Karpas-422 (cell line): Measurements from ENCODE around the gene MPV17L2. TPM values are rescaled to one million over a fixed set of nuclear protein-coding genes. Genes with fewer than 3 reads are reported as not detected.

Source experiments
- DNase-seq: peaks from one replicate; pipeline ENCODE4 v3.0.0-alpha.2; 2015
- H2AFZ ChIP-seq: fragments of 200-600 bp; sonication (generic); 2 replicates; pipeline ENCODE4 v1.6.1; 2014; ENCODE audit warnings: antibody characterized with exemption, low read length, mixed read lengths
- H3K27ac ChIP-seq: fragments of 200-600 bp; sonication (generic); 2 replicates; pipeline ENCODE4 v1.5.1; 2014; ENCODE audit warnings: mild to moderate bottlenecking, low read length, moderate library complexity
- H3K27me3 ChIP-seq: fragments of 200-600 bp; sonication (generic); 2 replicates; pipeline ENCODE4 v1.6.1; 2014; ENCODE audit warnings: low read length, mixed read lengths
- H3K36me3 ChIP-seq: fragments of 200-600 bp; sonication (generic); 2 replicates; pipeline ENCODE4 v1.6.1; 2014; ENCODE audit warnings: low read length, mixed read lengths; ENCODE audit not compliant: insufficient read depth
- H3K4me1 ChIP-seq: fragments of 200-600 bp; sonication (generic); 2 replicates; pipeline ENCODE4 v1.6.1; 2014; ENCODE audit warnings: mild to moderate bottlenecking, low read length, mixed read lengths
- H3K4me2 ChIP-seq: fragments of 200-600 bp; sonication (generic); 2 replicates; pipeline ENCODE4 v1.6.1; 2014; ENCODE audit warnings: low read length, low read depth, mild to moderate bottlenecking; ENCODE audit not compliant: poor library complexity, severe bottlenecking
- H3K4me3 ChIP-seq: fragments of 200-600 bp; sonication (generic); 2 replicates; pipeline ENCODE4 v1.5.1; 2014; ENCODE audit warnings: mild to moderate bottlenecking, antibody characterized with exemption, low read length, mixed read lengths
- H3K79me2 ChIP-seq: fragments of 200-600 bp; sonication (generic); 2 replicates; pipeline ENCODE4 v1.6.1; 2014; ENCODE audit warnings: mild to moderate bottlenecking, low read length, mixed read lengths
- H3K9ac ChIP-seq: fragments of 200-600 bp; sonication (generic); 2 replicates; pipeline ENCODE4 v1.6.0; 2014; ENCODE audit warnings: low read length
- H3K9me2 ChIP-seq: fragments of 200-600 bp; sonication (generic), shearing (Covaris generic); replicated peaks from 2 replicates; pipeline ENCODE4 v1.6.0; 2014; ENCODE audit warnings: mild to moderate bottlenecking, low read length, moderate library complexity; ENCODE audit not compliant: insufficient read depth
- H3K9me3 ChIP-seq: fragments of 300-700, 200-600 bp; sonication (generic); 2 replicates; pipeline ENCODE4 v1.6.1; 2014; ENCODE audit warnings: low read length, mixed read lengths
- H4K20me1 ChIP-seq: fragments of 200-600 bp; sonication (generic); 2 replicates; pipeline ENCODE4 v1.6.1; 2014; ENCODE audit warnings: mild to moderate bottlenecking, antibody characterized with exemption, low read length, low read depth; ENCODE audit not compliant: insufficient read depth
- small RNA-seq: library from RNA; depleted of rRNA; stranded (forward); fragments of <200 nt; gene quantifications from one replicate; pipeline ENCODE3, GENCODE V24; 2014
- total RNA-seq: library from RNA; depleted of rRNA; stranded (reverse); fragments of >200 nt; shearing (Covaris generic); gene quantifications from 2 replicates; pipeline ENCODE4 v1.2.3, GENCODE V29; 2014; ENCODE audit warnings: low replicate concordance; rRNA removed

Gene MPV17L2
- total RNA-seq, 1 experiment from 2014 or later = 17.0 TPM

DNA sequence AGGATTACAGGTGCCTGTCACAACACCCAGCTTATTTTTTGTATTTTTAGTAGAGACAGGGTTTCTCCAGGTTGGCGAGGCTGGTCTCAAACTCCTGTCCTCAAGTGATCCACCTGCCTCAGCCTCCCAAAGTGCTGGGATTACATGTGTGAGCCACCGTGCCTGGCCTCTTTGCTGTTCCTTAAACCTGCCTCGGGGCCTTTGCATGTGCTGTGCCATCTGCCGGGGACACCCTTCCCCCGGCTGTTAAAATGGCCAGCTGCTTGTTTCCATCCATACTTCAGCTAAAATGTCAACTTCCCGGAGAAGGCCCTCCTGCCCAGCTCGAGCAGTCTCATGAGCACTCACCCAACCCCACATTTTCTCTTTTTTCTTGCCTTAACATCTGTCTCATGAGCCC lies 52.3 kb downstream of the MPV17L2 start:
- no peaks in the 10 kb centered on the region for H3K79me2 ChIP-seq
- no peak for DNase-seq
- H4K20me1 ChIP-seq = no peaks in the 10 kb centered on the region
- H3K4me3 ChIP-seq = no peak overlapping the region
- no peaks in the 10 kb centered on the region for H3K27me3 ChIP-seq
- H2AFZ ChIP-seq = no peak overlapping the region
- no peak overlapping the region for H3K9ac ChIP-seq
- H3K27ac ChIP-seq = no peak overlapping the region
- no peaks in the 10 kb centered on the region for H3K4me1 ChIP-seq
- H3K9me2 ChIP-seq = no peaks in the 10 kb centered on the region
- no peaks in the 10 kb centered on the region for H3K9me3 ChIP-seq
- no peaks in the 10 kb centered on the region for H3K36me3 ChIP-seq
- no peak overlapping the region for H3K4me2 ChIP-seq

Small RNA genes within 50 kb of the gene (small RNA-seq; reads per million reads assigned to genes)
- 0.12 reads per million for gene IFI30

Other genes starting within 250 kb of the MPV17L2 start
- not detected in 2 replicates for gene KCNN1, start 226.1 kb upstream of the MPV17L2 start, total RNA-seq
- gene ARRDC2, start 185.0 kb upstream of the MPV17L2 start, total RNA-seq = 12.3 and 46.8 TPM in 2 replicates
- 6.1 and 9.6 TPM in 2 replicates for gene IL12RB1, start 106.3 kb upstream of the MPV17L2 start, total RNA-seq
- gene MAST3, start 95.4 kb upstream of the MPV17L2 start, total RNA-seq = 7.7 and 17.9 TPM in 2 replicates
- gene PIK3R2, start 40.1 kb upstream of the MPV17L2 start, total RNA-seq = 5.1 and 5.7 TPM in 2 replicates
- 256 and 416 TPM in 2 replicates for gene IFI30, start 19.4 kb upstream of the MPV17L2 start, total RNA-seq
- gene RAB3A, start 10.8 kb downstream of the MPV17L2 start, total RNA-seq = 2.5 and 6.2 TPM in 2 replicates
- gene PDE4C, start 33.2 kb downstream of the MPV17L2 start, total RNA-seq = not detected in 2 replicates
- 0.37 and 0.87 TPM in 2 replicates for gene IQCN, start 81.2 kb downstream of the MPV17L2 start, total RNA-seq
- 69.5 and 274 TPM in 2 replicates for gene JUND, start 88.4 kb downstream of the MPV17L2 start, total RNA-seq
- gene LSM4, start 129.9 kb downstream of the MPV17L2 start, total RNA-seq = 198 and 359 TPM in 2 replicates
- 10.7 and 13.6 TPM in 2 replicates for gene PGPEP1, start 147.4 kb downstream of the MPV17L2 start, total RNA-seq
- 0.97 TPM in 1 of 2 replicates, not detected in the other for gene GDF15, start 192.9 kb downstream of the MPV17L2 start, total RNA-seq
- gene LRRC25, start 204.4 kb downstream of the MPV17L2 start, total RNA-seq = 1.6 and 2.2 TPM in 2 replicates
- gene SSBP4, start 226.2 kb downstream of the MPV17L2 start, total RNA-seq = 22.5 and 73.2 TPM in 2 replicates
- 4.1 and 10.0 TPM in 2 replicates for gene ISYNA1, start 244.9 kb downstream of the MPV17L2 start, total RNA-seq